GM20000 (cell line): ENCODE measurements around the gene POU2F1.
"Not testable (repeated sequence)": the region's sequence is repeated elsewhere in the genome, so short reads cannot be mapped to it uniquely, and the experiment has no call there.

Source experiments
- DNase-seq: peaks from one replicate; pipeline ENCODE4 v3.0.0; 2012; ENCODE audit warnings: low spot score
- TF ChIP-seq, protein P1 (sequence below): IDR thresholded peaks from 2 replicates; pipeline ENCODE4 v1.5.1; 2012; ENCODE audit warnings: mild to moderate bottlenecking, control low read depth; ENCODE audit errors: extremely low read depth, missing control alignments

Gene POU2F1

DNA sequence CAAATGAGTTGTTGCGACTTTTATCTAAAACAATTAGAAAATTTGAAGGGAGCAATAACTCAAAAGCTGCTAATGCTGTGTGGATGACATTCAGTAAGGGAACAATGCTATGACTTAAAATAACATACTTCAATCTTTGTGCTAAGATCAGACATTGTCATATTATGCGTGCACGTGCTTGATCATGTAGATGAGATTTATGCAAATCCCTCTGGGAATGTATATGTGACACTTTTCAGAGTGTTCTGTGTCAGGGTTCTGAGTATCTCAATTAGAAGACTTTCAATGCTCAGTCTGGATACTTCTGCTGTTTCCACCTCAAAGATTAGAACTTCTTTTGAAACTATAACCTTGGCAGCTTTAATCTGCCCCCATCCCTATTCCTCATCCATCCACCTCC is 18.6 kb upstream of the POU2F1 start:
- TF ChIP-seq, protein P1, sequence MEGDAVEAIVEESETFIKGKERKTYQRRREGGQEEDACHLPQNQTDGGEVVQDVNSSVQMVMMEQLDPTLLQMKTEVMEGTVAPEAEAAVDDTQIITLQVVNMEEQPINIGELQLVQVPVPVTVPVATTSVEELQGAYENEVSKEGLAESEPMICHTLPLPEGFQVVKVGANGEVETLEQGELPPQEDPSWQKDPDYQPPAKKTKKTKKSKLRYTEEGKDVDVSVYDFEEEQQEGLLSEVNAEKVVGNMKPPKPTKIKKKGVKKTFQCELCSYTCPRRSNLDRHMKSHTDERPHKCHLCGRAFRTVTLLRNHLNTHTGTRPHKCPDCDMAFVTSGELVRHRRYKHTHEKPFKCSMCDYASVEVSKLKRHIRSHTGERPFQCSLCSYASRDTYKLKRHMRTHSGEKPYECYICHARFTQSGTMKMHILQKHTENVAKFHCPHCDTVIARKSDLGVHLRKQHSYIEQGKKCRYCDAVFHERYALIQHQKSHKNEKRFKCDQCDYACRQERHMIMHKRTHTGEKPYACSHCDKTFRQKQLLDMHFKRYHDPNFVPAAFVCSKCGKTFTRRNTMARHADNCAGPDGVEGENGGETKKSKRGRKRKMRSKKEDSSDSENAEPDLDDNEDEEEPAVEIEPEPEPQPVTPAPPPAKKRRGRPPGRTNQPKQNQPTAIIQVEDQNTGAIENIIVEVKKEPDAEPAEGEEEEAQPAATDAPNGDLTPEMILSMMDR, result no peak
- no peak for DNase-seq

DNA sequence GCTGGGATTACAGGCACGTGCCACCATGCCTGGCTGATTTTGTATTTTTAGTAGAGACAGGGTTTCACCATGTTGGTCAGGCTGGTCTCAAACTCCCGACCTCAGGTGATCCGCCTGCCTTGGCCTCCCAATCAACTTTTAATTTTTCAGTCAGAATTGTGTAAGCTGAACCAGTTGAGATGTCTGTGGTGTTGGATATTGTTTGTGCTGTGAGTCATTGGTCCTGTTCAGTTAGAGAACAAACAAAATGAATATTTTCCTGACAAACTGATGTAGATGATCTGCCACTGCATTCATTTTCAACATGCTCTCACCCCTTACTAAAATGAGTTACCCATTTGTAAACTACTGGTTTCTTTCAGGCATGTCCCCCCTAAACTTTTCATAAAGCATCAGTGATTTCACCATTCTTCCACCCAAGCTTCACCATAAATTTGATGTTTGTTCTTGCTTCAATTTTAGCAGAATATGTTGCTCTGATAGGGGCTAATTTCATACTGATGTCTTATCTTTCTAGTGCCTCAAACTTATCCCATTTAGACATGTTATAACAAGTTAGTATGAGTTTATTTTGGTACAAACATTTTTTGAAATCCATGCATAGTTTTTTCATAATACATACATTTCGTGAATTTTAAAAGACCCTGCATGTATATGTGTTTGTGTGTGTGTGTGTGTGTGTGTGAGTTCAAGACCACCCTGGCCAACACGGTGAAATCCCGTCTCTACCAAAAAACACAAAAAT is 15.2 kb upstream of the POU2F1 start:
- DNase-seq, result not testable (repeated sequence)

DNA sequence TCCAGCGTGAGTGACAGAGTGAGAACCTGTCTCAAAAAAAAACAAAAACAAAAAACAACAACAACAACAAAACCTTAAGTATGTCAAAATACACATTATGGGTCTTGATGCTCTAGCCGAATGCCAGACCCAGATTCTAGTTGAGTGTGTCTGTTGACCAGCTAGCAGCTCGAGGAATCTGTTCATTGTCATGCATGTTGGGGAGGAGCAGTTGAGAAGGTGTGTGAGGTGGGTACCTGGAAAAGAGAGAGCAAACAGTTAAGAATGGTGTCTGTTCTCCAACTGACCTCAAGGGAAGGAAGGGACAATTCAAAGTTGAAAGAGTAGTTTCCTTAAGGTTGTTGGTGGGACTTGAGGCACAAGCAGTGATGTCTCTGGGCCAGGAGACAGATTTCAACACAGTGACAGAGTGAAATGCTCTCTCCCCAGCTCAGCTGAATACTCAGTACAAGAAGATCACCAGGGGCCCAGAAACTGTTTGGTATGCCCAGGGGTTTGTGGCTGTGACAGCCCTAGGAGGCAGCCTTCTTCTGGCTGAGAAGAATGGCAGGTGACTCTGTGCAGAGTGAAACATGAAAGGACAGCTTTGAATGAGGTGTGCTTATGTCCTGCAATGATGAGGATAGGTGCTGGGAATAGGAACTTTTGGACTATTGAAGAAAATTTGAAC is 14.4 kb upstream of the POU2F1 start:
- DNase-seq, result no peak
- TF ChIP-seq, protein P1, result no peak

DNA sequence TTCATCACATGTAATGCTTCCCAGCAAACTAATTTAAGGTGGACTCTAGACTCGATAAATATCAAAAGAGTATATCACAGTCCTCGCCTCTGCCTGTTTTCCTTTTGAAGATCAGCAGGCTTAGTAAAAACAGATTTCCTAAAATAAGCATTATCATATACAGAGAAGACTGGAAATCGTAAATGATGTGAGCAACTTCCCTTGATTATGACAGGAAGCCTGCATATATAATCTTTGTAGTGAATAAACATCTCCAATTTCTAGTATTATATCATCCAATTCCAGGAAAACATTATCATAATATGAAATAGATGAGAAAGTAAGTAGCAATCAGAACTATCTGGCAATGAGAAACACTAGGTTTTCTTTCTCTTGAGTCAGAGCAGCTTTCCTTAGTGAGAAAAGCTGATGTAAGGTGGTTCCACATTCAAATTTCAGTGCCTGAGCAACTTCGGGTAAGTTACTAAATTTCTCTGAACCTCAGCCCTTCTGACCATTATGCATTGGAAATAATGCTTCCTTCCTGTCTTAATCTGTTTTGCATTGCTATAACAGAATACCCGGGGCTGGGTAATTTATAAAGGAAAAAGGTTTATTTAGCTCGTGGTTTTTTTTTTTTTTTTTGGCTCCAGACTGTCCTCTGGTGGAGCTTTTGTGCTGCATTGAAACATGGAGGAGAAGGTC is 12.6 kb upstream of the POU2F1 start:
- no peak for DNase-seq
- TF ChIP-seq, protein P1, result no peak

DNA sequence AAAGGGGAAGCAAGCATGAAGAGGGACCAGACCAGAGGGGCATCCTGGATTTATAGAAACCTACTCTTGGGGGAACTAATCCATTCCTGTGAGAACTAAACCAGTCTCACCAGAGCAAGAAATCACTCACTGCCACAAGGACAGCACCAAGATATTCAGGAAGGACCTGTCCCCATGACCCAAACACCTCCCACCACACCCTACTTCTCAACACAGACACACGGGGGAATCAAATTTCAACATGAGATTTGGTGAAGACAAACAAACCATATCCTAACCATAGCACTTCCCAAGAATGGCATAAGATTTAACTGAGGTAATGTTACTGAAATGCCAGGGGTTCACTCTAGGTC is 12.1 kb upstream of the POU2F1 start:
- DNase-seq, result no peak
- TF ChIP-seq, protein P1, result no peak

DNA sequence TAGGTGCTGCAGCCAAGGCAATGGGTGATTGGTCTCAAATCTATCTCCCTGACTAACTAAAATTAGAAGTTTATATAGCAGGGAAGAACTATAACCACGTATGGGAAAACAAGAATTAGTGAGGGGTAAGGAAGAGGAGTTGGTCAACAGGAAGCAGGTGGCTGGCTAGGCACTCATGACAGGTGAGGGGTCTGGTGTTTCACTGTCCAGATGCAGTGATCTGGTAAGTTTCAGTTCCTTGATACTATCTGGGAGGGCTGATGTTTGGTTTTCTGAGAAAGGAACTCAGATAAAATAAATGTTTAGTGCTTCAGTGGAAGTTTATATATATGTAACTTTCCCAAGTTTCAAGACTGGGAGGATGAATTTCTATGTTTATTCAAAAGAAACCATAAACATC is 11.6 kb upstream of the POU2F1 start:
- no peak for DNase-seq
- TF ChIP-seq, protein P1, result no peak

DNA sequence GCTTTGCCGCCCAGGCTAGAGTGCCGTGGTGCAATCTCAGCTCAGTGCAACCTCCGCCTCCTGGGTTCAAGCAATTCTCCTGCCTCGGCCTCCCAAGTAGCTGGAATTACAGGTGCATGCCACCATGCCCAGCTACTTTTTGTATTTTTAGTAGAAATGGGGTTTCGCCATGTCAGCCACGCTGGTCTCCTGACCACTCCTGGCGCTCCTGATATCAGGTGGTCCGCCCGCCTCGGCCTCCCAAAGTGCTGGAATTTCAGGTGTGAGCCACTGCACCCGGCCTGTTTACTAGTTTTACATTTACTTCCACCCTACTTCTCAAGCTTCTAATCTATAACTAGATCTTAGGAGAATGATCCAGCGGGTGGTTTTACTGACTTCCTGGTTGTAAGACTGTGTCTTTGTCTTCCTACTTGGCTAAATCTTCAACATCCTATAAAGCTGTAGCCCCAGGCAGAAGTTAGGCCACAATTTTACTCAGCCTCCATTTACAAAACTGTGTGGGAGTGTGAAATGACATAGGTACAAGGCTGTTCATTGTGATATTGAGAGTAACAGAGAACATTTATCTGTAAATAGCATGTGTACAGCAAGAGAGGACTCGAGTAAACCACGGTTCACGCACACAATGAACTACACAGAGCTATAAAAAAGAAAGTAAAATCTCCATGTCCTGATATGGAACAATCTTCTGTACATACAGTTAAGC is 9.6 kb upstream of the POU2F1 start:
- DNase-seq, result no peak
- TF ChIP-seq, protein P1, result no peak
